Measurements from ENCODE around the gene EDIL3. TPM values are rescaled to one million over a fixed set of nuclear protein-coding genes. Genes with fewer than 3 reads are reported as not detected.
A peak's percentile ranks its signal among the peaks of the same experiment; 100 is the strongest.

Gene EDIL3
- total and polyA plus RNA-seq, 2 donors (not counting 3 experiments of a cell fraction or from before 2014, with no cell fraction given), result 9.1 to 28.8 TPM

DNA sequence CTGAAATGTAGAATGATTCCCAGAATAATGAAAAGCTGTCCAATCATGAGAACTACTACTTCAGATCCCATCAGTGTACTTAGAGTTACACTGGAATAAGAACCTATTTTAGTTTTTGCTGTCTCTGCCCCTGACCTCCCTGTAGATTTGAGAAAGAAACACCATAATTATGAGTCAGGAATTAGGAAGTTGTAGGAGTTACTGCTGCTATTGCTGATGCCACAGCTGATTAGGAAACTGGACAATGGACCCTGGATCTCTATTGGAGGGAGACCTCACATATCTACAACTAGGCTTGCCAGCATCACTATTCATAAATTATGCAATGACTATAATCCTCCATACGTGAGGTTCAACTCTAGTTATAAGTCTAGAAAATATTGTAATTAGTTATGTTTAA, 48.8 kb upstream of the EDIL3 start:
- Histone ChIP-seq H4K20me1 (replicated peaks; ENCODE audit: control insufficient read depth, extremely low read depth, insufficient read depth, low read length) (no peaks in the 10 kb centered on the region), H3K4me2 (ENCODE audit: insufficient read depth, low read length) (no peak overlapping the region), H3K79me2 (ENCODE audit: control insufficient read depth, insufficient read depth, low read length) (no peaks in the 10 kb centered on the region), H3K9me1 (replicated peaks; ENCODE audit: control insufficient read depth, extremely low read depth, insufficient read depth, low read length) (no peaks in the 10 kb centered on the region), H3K9ac (replicated peaks; ENCODE audit: extremely low read depth, insufficient read depth, low read length) (no peak overlapping the region), H3K36me3 (ENCODE audit: control insufficient read depth in 2 of 2, extremely low read depth in 1 of 2, insufficient read depth in 2 of 2, low read length in 2 of 2) (no peaks in the 10 kb centered on the region), H3K4me3 (replicated peaks in 1 of 3; ENCODE audit: insufficient read depth in 1 of 3, low read depth in 1 of 3, low read length in 3 of 3) (no peak overlapping the region), H3K9me3 (replicated peaks; ENCODE audit: control insufficient read depth, insufficient read depth, low read length) (no peaks in the 10 kb centered on the region), H3K27ac (ENCODE audit: insufficient read depth, low read depth, low read length) (no peak overlapping the region), H2AFZ (ENCODE audit: low read depth, low read length) (no peak overlapping the region), H3K27me3 (ENCODE audit: control insufficient read depth in 2 of 2, insufficient read depth in 2 of 2, low read length in 2 of 2) (no peaks in the 10 kb centered on the region), H3K4me1 (ENCODE audit: control insufficient read depth, extremely low read depth, insufficient read depth, low read length) (peaks cover 6% of the 10 kb centered on the region)
- peak; percentile 47 for FAIRE-seq
- DNase-seq (ENCODE audit: low read depth, low spot score), result peak; percentile 58
- intact Hi-C loops (cut with micrococcal nuclease), result no loop called here
- POLR2A ChIA-PET, result no interaction called here
- TF ChIP-seq GATA2 (IDR thresholded peaks at IDR 0.05; ENCODE audit: insufficient read depth, insufficient read length, low read depth, low read length), result peak; percentile 94
- TF ChIP-seq JUN (IDR thresholded peaks at IDR 0.05; ENCODE audit: borderline replicate concordance, insufficient read depth, insufficient read length, low read depth), result no peak
- TF ChIP-seq, protein P1, sequence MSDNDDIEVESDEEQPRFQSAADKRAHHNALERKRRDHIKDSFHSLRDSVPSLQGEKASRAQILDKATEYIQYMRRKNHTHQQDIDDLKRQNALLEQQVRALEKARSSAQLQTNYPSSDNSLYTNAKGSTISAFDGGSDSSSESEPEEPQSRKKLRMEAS (IDR thresholded peaks at IDR 0.05; ENCODE audit: insufficient read depth, insufficient read length), result no peak
- TF ChIP-seq POLR2A (IDR thresholded peaks at IDR 0.05; ENCODE audit: low read depth, low read length), result no peak
- no peak for TF ChIP-seq EZH2 (IDR thresholded peaks at IDR 0.05; ENCODE audit: borderline replicate concordance, low read depth, low read length, severe bottlenecking)
- no peak for TF ChIP-seq POLR2AphosphoS5 (IDR thresholded peaks at IDR 0.05; ENCODE audit: insufficient read depth, low read depth, low read length)
- TF ChIP-seq, protein P2, sequence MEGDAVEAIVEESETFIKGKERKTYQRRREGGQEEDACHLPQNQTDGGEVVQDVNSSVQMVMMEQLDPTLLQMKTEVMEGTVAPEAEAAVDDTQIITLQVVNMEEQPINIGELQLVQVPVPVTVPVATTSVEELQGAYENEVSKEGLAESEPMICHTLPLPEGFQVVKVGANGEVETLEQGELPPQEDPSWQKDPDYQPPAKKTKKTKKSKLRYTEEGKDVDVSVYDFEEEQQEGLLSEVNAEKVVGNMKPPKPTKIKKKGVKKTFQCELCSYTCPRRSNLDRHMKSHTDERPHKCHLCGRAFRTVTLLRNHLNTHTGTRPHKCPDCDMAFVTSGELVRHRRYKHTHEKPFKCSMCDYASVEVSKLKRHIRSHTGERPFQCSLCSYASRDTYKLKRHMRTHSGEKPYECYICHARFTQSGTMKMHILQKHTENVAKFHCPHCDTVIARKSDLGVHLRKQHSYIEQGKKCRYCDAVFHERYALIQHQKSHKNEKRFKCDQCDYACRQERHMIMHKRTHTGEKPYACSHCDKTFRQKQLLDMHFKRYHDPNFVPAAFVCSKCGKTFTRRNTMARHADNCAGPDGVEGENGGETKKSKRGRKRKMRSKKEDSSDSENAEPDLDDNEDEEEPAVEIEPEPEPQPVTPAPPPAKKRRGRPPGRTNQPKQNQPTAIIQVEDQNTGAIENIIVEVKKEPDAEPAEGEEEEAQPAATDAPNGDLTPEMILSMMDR (IDR thresholded peaks at IDR 0.05; ENCODE audit: extremely low read depth in 1 of 2, insufficient read depth in 1 of 2, low read depth in 1 of 2, low read length in 2 of 2), result no peak
- peak; percentile 38 for TF ChIP-seq FOS (IDR thresholded peaks at IDR 0.05; ENCODE audit: borderline replicate concordance, insufficient read depth, low read length)
- no peak for TF ChIP-seq MYC (IDR thresholded peaks at IDR 0.05; ENCODE audit: low read depth, low read length)
- BruUV-seq (replicated peaks), result no TSS peak
- CTCF ChIA-PET, result interaction anchor here (1.2 kb wide), 1 partner anchor 17 kb away, joined by 7 read pairs; no protein-coding TSS in a partner anchor
- dilution Hi-C loops (cut with MboI; ENCODE audit: extremely low pct_ligation_motif_present, low sequenced_read_pairs), result no loop called here
